BJ (cell line): Measurements from ENCODE around the gene NLRP11. TPM values are rescaled to one million over a fixed set of nuclear protein-coding genes. Genes with fewer than 3 reads are reported as not detected.

Source experiments
- CTCF ChIA-PET: fragments of 350-600 bp; formaldehyde crosslinking; extraction: SDS; loops from one replicate; lab custom pipeline; 2021; ENCODE audit warnings: antibody characterized with exemption, inconsistent platforms; lab: Yijun Ruan, JAX
- POLR2A ChIA-PET: fragments of 300-600 bp; sonication (Branson Sonifier 250); formaldehyde crosslinking; extraction: SDS; loops from one replicate; lab custom pipeline; 2021; ENCODE audit warnings: antibody characterized with exemption; lab: Charles Lee
- DNase-seq: peaks from one replicate; pipeline ENCODE4 v3.0.0-alpha.2; 2011; ENCODE audit warnings: low read depth
- H3K27me3 ChIP-seq: 2 replicates; pipeline ENCODE4 v1.6.0; 2011; ENCODE audit warnings: low read length; ENCODE audit not compliant: control insufficient read depth, insufficient read depth
- H3K36me3 ChIP-seq: 2 replicates; pipeline ENCODE4 v1.5.1; 2011; ENCODE audit warnings: low read length; ENCODE audit not compliant: control insufficient read depth, insufficient read depth
- H3K4me3 ChIP-seq: 2 replicates; pipeline ENCODE4 v1.5.1; 2011; ENCODE audit warnings: low read depth, mild to moderate bottlenecking, control low read depth, low read length
- polyA plus RNA-seq: library from polyadenylated mRNA; depleted of rRNA; stranded (reverse); fragments of >200 nt; gene quantifications from 2 replicates; pipeline ENCODE4 v1.2.3, GENCODE V29; 2011; rRNA removed
- TF ChIP-seq, protein P1 (sequence below): IDR thresholded peaks from 2 replicates; pipeline ENCODE4 v1.5.1; 2011; ENCODE audit warnings: low read depth, mild to moderate bottlenecking, control low read depth, inconsistent platforms, low read length, moderate library complexity; ENCODE audit not compliant: insufficient read depth

Gene NLRP11
- polyA plus RNA-seq, 1 experiment = not detected

- H3K27me3 ChIP-seq = no peaks in the 10 kb centered on the region
- TF ChIP-seq, protein P1, sequence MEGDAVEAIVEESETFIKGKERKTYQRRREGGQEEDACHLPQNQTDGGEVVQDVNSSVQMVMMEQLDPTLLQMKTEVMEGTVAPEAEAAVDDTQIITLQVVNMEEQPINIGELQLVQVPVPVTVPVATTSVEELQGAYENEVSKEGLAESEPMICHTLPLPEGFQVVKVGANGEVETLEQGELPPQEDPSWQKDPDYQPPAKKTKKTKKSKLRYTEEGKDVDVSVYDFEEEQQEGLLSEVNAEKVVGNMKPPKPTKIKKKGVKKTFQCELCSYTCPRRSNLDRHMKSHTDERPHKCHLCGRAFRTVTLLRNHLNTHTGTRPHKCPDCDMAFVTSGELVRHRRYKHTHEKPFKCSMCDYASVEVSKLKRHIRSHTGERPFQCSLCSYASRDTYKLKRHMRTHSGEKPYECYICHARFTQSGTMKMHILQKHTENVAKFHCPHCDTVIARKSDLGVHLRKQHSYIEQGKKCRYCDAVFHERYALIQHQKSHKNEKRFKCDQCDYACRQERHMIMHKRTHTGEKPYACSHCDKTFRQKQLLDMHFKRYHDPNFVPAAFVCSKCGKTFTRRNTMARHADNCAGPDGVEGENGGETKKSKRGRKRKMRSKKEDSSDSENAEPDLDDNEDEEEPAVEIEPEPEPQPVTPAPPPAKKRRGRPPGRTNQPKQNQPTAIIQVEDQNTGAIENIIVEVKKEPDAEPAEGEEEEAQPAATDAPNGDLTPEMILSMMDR = no peak
- DNase-seq = no peak
- CTCF ChIA-PET = no interaction called here
- H3K36me3 ChIP-seq = no peaks in the 10 kb centered on the region
- no peak overlapping the region for H3K4me3 ChIP-seq
- POLR2A ChIA-PET = no interaction called here
Observed at GRCh38 chr19:55750715-55751114, 81.1 kb downstream of the NLRP11 start.

GRCh38 chr19:55738302-55738701 lies 93.5 kb downstream of the NLRP11 start, which contains the start of gene NLRP9:
TSS of gene NLRP9 (minus strand) at chr19:55738402. CDS start at chr19:55738374, 28 bp downstream.
- ChIA-PET CTCF (no interaction called here), POLR2A (no interaction called here)
- no peak for DNase-seq
- TF ChIP-seq, protein P1 = no peak
- Histone ChIP-seq H3K36me3 (no peaks in the 10 kb centered on the region), H3K4me3 (no peak within 1 kb of the TSS), H3K27me3 (no peaks in the 10 kb centered on the region)

Other genes with a start within 250 kb of the NLRP11 start
- 3.7 and 4.0 TPM in 2 replicates for gene FIZ1, start 232.5 kb downstream of the NLRP11 start, polyA plus RNA-seq
- gene ZNF524, start 231.7 kb downstream of the NLRP11 start, polyA plus RNA-seq = 7.8 TPM in 2 replicates
- gene ZNF865, start 226.4 kb downstream of the NLRP11 start, polyA plus RNA-seq = 1.2 and 1.4 TPM in 2 replicates
- 2.9 and 4.5 TPM in 2 replicates for gene ZNF784, start 207.4 kb downstream of the NLRP11 start, polyA plus RNA-seq
- gene ZNF580, start 191.0 kb downstream of the NLRP11 start, polyA plus RNA-seq = 10.3 and 12.2 TPM in 2 replicates
- 22.1 and 31.3 TPM in 2 replicates for gene ZNF581, start 188.3 kb downstream of the NLRP11 start, polyA plus RNA-seq
- 5.5 and 8.9 TPM in 2 replicates for gene CCDC106, start 183.8 kb downstream of the NLRP11 start, polyA plus RNA-seq
- 152 and 170 TPM in 2 replicates for gene U2AF2, start 177.0 kb downstream of the NLRP11 start, polyA plus RNA-seq
- gene EPN1, start 156.8 kb downstream of the NLRP11 start, polyA plus RNA-seq = 31.4 and 60.8 TPM in 2 replicates
- not detected in 2 replicates for gene NLRP9, start 93.6 kb downstream of the NLRP11 start, polyA plus RNA-seq
- not detected in 2 replicates for gene RFPL4A, start 72.9 kb downstream of the NLRP11 start, polyA plus RNA-seq
- not detected in 2 replicates for gene RFPL4AL1, start 62.9 kb downstream of the NLRP11 start, polyA plus RNA-seq
- gene NLRP4, start 4.5 kb upstream of the NLRP11 start, polyA plus RNA-seq = not detected in 2 replicates
- gene NLRP13, start 100.3 kb upstream of the NLRP11 start, polyA plus RNA-seq = not detected in 2 replicates
- gene NLRP8, start 115.8 kb upstream of the NLRP11 start, polyA plus RNA-seq = not detected in 2 replicates
- not detected in 2 replicates for gene NLRP5, start 154.8 kb upstream of the NLRP11 start, polyA plus RNA-seq